Ovary (tissue), 3 donors: Measurements from ENCODE around the gene SS18.

ENCODE experiments used
- EP300 ChIP-seq: sonication (generic); formaldehyde crosslinking; IDR thresholded peaks from one replicate; pipeline ENCODE4 v1.6.1; 2017; ENCODE audit warnings: antibody characterized with exemption
- POLR2A ChIP-seq: fragments of 450-650 bp; IDR thresholded peaks from one replicate; pipeline ENCODE4 v1.6.1; 2017; ENCODE audit warnings: antibody characterized with exemption, mild to moderate bottlenecking, moderate library complexity
- TF ChIP-seq, protein P1 (sequence below), 3 donors: fragments of 450-650 bp in 2 of 3; fragments of 200-600 bp in 1 of 3; IDR thresholded peaks; one replicate each; pipeline versions ENCODE4 v1.5.1 to v1.8.0; 2016 to 2022; ENCODE audit warnings: antibody characterized with exemption in 3 of 3, mild to moderate bottlenecking in 1 of 3
- donor health status: DM: no; HTN: no; CAD: no.

DNA sequence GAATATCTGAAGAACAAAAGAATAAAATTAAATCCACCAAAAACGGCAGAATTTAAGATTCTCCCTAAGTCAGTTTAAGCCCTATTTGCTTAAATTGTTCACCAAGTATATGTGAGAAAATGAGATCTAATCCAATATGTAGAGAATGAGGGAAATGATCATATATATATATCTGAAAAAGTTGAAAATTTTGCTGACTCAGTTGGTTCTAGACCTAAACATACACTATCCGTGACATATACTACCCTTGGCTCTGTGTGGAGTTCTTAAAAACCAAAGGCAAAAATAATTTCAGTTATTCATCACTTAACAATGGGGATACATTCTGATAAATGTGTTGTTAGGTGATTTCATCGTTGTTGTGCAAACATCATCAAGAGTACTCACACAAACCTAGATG is 7.3 kb downstream of the SS18 start:
- no peak for TF ChIP-seq EP300
- TF ChIP-seq, protein P1, sequence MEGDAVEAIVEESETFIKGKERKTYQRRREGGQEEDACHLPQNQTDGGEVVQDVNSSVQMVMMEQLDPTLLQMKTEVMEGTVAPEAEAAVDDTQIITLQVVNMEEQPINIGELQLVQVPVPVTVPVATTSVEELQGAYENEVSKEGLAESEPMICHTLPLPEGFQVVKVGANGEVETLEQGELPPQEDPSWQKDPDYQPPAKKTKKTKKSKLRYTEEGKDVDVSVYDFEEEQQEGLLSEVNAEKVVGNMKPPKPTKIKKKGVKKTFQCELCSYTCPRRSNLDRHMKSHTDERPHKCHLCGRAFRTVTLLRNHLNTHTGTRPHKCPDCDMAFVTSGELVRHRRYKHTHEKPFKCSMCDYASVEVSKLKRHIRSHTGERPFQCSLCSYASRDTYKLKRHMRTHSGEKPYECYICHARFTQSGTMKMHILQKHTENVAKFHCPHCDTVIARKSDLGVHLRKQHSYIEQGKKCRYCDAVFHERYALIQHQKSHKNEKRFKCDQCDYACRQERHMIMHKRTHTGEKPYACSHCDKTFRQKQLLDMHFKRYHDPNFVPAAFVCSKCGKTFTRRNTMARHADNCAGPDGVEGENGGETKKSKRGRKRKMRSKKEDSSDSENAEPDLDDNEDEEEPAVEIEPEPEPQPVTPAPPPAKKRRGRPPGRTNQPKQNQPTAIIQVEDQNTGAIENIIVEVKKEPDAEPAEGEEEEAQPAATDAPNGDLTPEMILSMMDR (IDR thresholded peaks at IDR 0.05) = no peak
- TF ChIP-seq POLR2A = no peak
